Fibroblast of the aortic adventitia (primary cell): Measurements from ENCODE around the gene HBD. TPM values are rescaled to one million over a fixed set of nuclear protein-coding genes. Genes with fewer than 3 reads are reported as not detected.
"Not testable (repeated sequence)": the region's sequence is repeated elsewhere in the genome, so short reads cannot be mapped to it uniquely, and the experiment has no call there.

Experiments
- DNase-seq: peaks from one replicate; pipeline ENCODE4 v3.0.0-alpha.2; 2010; ENCODE audit warnings: low read depth
- H3K4me3 ChIP-seq: 2 replicates; pipeline ENCODE4 v1.5.1; 2011; ENCODE audit warnings: low read depth, mild to moderate bottlenecking, control low read depth, low read length, moderate library complexity
- total RNA-seq: library from RNA; depleted of rRNA; stranded (reverse); fragments of >200 nt; gene quantifications from 2 replicates; pipeline ENCODE4 v1.2.3, GENCODE V29; 2012; ENCODE audit warnings: low replicate concordance
- TF ChIP-seq, protein P1 (sequence below): IDR thresholded peaks from 2 replicates; pipeline ENCODE4 v1.5.1; 2011; ENCODE audit warnings: mild to moderate bottlenecking, low read length, control low read depth, inconsistent platforms; ENCODE audit not compliant: insufficient read depth

Gene HBD
- total RNA-seq, 1 donor = not detected

GRCh38 chr11:5252919-5253265 lies 18.6 kb upstream of the HBD start:
- H3K4me3 ChIP-seq = no peak overlapping the region
- TF ChIP-seq, protein P1, sequence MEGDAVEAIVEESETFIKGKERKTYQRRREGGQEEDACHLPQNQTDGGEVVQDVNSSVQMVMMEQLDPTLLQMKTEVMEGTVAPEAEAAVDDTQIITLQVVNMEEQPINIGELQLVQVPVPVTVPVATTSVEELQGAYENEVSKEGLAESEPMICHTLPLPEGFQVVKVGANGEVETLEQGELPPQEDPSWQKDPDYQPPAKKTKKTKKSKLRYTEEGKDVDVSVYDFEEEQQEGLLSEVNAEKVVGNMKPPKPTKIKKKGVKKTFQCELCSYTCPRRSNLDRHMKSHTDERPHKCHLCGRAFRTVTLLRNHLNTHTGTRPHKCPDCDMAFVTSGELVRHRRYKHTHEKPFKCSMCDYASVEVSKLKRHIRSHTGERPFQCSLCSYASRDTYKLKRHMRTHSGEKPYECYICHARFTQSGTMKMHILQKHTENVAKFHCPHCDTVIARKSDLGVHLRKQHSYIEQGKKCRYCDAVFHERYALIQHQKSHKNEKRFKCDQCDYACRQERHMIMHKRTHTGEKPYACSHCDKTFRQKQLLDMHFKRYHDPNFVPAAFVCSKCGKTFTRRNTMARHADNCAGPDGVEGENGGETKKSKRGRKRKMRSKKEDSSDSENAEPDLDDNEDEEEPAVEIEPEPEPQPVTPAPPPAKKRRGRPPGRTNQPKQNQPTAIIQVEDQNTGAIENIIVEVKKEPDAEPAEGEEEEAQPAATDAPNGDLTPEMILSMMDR = no peak
- no peak for DNase-seq

DNA sequence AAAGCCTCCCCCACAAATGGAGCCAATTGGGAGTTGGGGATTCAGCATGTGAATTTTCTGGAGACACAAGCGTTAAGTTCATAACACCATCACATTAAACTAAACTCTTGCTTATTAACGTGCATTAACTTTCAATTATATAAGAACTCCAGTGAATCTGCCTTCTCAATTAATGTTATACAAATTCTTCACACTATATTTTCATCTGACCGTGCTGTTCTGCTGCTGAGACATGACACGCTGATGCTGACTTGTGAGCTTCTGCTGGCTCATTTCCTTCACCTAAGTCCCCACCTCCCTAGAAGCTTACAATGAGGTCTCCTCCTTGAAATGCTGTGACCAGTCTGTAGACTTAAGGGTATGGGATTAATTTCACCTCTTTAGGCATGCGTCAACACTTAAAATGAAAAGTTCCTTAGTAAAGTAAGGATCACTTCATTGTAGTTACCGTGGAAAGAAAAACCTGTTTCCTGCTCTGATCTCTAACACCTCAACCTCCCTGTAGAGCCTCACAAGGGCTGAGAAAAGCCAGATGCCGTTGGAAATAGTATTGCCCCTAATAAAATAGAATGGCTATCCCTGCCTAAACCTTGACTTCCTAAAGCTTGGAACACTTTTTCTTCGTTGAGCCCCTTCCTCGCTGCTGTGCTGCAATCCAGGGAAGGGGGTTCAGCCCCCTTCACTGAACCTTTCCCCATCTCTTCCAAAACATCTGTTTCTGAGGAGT lies 18.1 kb upstream of the HBD start:
- TF ChIP-seq, protein P1 = no peak
- no peak overlapping the region for H3K4me3 ChIP-seq

GRCh38 chr11:5251746-5252145 lies 17.5 kb upstream of the HBD start:
- H3K4me3 ChIP-seq = no peak overlapping the region
- TF ChIP-seq, protein P1 = no peak
- no peak for DNase-seq

More for the DNA sequence above, 18.1 kb upstream of the HBD start:
- DNase-seq = no peak

DNA sequence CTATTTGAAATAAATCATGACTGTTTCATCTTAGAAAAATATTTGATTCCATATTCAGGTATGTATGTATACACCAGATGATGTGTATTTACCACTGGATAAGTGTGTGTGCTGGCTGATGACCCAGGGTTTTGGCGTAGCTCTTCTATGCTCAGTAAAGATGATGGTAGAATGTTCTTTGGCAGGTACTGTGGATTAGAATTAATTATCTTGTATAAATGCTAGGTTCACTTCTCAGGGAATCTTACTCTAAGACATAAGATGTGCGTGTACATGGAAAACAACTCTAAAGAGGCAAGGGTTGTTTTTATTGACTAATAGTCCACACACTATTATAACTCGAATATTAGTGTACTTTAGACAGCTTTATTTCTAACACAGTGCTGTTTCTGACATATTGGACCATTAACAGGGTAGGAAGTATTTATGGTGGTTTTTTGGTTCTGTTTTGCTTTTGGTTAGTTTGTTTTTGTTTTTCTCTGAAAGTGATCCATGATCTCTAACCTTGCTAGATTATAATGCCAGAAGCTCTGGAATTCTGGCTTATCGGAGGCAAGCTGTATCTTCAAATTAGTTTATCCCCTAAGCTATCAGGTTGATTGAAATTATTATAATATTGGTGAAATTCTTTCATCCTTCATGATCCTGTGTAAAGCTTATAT lies 16.4 kb upstream of the HBD start:
- no peak for DNase-seq
- TF ChIP-seq, protein P1 = no peak
- H3K4me3 ChIP-seq = no peak overlapping the region

GRCh38 chr11:5249807-5250396 lies 15.6 kb upstream of the HBD start, which contains the start of gene HBG1:
TSS of gene HBG1 (minus strand) at chr11:5249857. CDS start at chr11:5249804, 53 bp downstream.
- not testable (repeated sequence) for H3K4me3 ChIP-seq
- peak; percentile 26 for DNase-seq

GRCh38 chr11:5248498-5248897 lies 14.2 kb upstream of the HBD start:
- not testable (repeated sequence) for DNase-seq

GRCh38 chr11:5247472-5248192 lies 13.3 kb upstream of the HBD start:
- H3K4me3 ChIP-seq = no peak overlapping the region
- no peak for DNase-seq
- TF ChIP-seq, protein P1 = no peak

More at GRCh38 chr11:5248498-5248897, 14.2 kb upstream of the HBD start:
- not testable (repeated sequence) for H3K4me3 ChIP-seq
